H1 (cell line): ENCODE data around the gene PNMA3. TPM values are rescaled to one million over a fixed set of nuclear protein-coding genes. Genes with fewer than 3 reads are reported as not detected.

Source experiments
- CHD7 ChIP-seq: fragments of 300-600 bp; sonication (generic); IDR thresholded peaks from 2 replicates; pipeline ENCODE4 v1.7.1; 2012; ENCODE audit warnings: low read length, moderate library complexity, mild to moderate bottlenecking, inconsistent platforms; ENCODE audit not compliant: insufficient replicate concordance
- E2F6 ChIP-seq: IDR thresholded peaks from 2 replicates; pipeline ENCODE4 v1.6.1; 2012; ENCODE audit warnings: inconsistent platforms
- GTF2F1 ChIP-seq: IDR thresholded peaks from 2 replicates; pipeline ENCODE4 v1.6.1; 2012; ENCODE audit warnings: low read depth, low read length, improper control_type of control experiment, borderline replicate concordance
- KDM1A ChIP-seq: fragments of 200-600, 300-600 bp; sonication (generic); IDR thresholded peaks from 2 replicates; pipeline ENCODE4 v1.7.1; 2016; ENCODE audit warnings: mild to moderate bottlenecking, low read length, borderline replicate concordance
- NANOG ChIP-seq: IDR thresholded peaks from 2 replicates; pipeline ENCODE4 v1.6.1; 2011; ENCODE audit warnings: low read length, low read depth, mild to moderate bottlenecking, inconsistent platforms; ENCODE audit not compliant: insufficient read depth, poor library complexity, severe bottlenecking
- SP4 ChIP-seq: IDR thresholded peaks from 2 replicates; pipeline ENCODE4 v1.6.1; 2012; ENCODE audit warnings: low read length, inconsistent platforms
- polyA plus RNA-seq, 7 experiments: library from polyadenylated mRNA; depleted of rRNA in 3 of 7; stranded (reverse) in 5 of 7; unstranded in 2 of 7; fragments of >200 nt in 5 of 7; fragments of 200-250 nt in 2 of 7; gene quantifications; 1 replicate in 5 of 7; 2 replicates in 1 of 7; 4 replicates in 1 of 7; pipeline versions ENCODE4 v1.2.1 to v1.2.3, GENCODE V29; 2011 to 2013; ENCODE audit warnings: missing spikeins in 2 of 7, mixed read lengths in 2 of 7
- total RNA-seq: library from RNA; stranded (reverse); fragmentation: NEBNext Ultra II Directional; extraction: Animal tissue kit (Norgen Biotek cat#: 25700); gene quantifications from 2 replicates; pipeline ENCODE4 v1.2.1, GENCODE V29; 2021
- TF ChIP-seq, protein P1 (sequence below): IDR thresholded peaks from 2 replicates; pipeline ENCODE4 v1.6.1; 2012; ENCODE audit warnings: inconsistent platforms

PNMA3 gene
- total and polyA plus RNA-seq, 2 of the 8 experiments (the other 6 are each of a cell fraction or from before 2014, with no cell fraction given) = 3.3 to 6.9 TPM

GRCh38 chrX:153029162-153029561 lies 27.1 kb upstream of the PNMA3 start (continued):
- TF ChIP-seq CHD7 (no peak), GTF2F1 (no peak), NANOG (no peak), KDM1A (no peak), E2F6 (no peak), SP4 (no peak)
- TF ChIP-seq, protein P1, sequence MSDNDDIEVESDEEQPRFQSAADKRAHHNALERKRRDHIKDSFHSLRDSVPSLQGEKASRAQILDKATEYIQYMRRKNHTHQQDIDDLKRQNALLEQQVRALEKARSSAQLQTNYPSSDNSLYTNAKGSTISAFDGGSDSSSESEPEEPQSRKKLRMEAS = no peak
- TF ChIP-seq, all 59 proteins: peak for 0
